H1 (cell line): ENCODE measurements around the gene FRMPD4. TPM values are rescaled to one million over a fixed set of nuclear protein-coding genes. Genes with fewer than 3 reads are reported as not detected.

Source experiments
- BCL11A ChIP-seq, 2 experiments: IDR thresholded peaks; one replicate each; pipeline ENCODE4 v1.6.1; 2011; ENCODE audit warnings: low read depth in 2 of 2, low read length in 2 of 2, mild to moderate bottlenecking in 2 of 2
- CBX5 ChIP-seq: fragments of 300-800, 300-1000 bp; sonication (generic); IDR thresholded peaks from 2 replicates; pipeline ENCODE4 v1.7.1; 2016; ENCODE audit warnings: antibody characterized with exemption, low read length, low read depth
- RFX5 ChIP-seq: IDR thresholded peaks from 2 replicates; pipeline ENCODE4 v1.6.1; 2011; ENCODE audit warnings: low read depth, low read length, improper control_type of control experiment, borderline replicate concordance
- SRF ChIP-seq: IDR thresholded peaks from 2 replicates; pipeline ENCODE4 v1.6.1; 2011; ENCODE audit warnings: mild to moderate bottlenecking, low read depth, low read length, moderate library complexity
- TEAD4 ChIP-seq: IDR thresholded peaks from 2 replicates; pipeline ENCODE4 v1.6.1; 2012; ENCODE audit warnings: low read depth, low read length, inconsistent platforms, mixed read lengths
- polyA plus RNA-seq, 7 experiments: library from polyadenylated mRNA; depleted of rRNA in 3 of 7; stranded (reverse) in 5 of 7; unstranded in 2 of 7; fragments of >200 nt in 5 of 7; fragments of 200-250 nt in 2 of 7; gene quantifications; 1 replicate in 5 of 7; 2 replicates in 1 of 7; 4 replicates in 1 of 7; pipeline versions ENCODE4 v1.2.1 to v1.2.3, GENCODE V29; 2011 to 2013; ENCODE audit warnings: missing spikeins in 2 of 7, mixed read lengths in 2 of 7
- total RNA-seq: library from RNA; stranded (reverse); fragmentation: NEBNext Ultra II Directional; extraction: Animal tissue kit (Norgen Biotek cat#: 25700); gene quantifications from 2 replicates; pipeline ENCODE4 v1.2.1, GENCODE V29; 2021

The FRMPD4 gene
- total and polyA plus RNA-seq, 2 of the 8 experiments (the other 6 are each of a cell fraction or from before 2014, with no cell fraction given), result 0.02 to 0.37 TPM

DNA sequence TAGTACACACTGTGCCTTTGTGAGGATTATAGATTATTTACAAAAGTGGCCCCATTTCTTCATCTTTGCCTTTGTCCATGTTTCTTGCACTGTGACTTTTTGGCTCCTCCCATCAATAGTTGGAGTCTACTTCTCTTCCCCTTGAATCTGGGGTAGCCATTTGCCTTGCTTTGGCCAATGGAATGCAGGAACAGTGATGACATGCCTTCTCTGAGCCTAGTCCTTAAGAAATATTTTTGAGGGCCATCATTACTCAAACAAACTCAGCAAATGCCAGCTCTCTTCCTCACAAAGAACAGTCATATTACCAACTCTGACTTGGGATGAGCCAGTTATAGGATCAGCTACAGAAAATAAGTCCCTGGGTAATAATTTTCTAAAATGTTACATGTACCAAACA lies 189.6 kb downstream of the FRMPD4 start (continued):
- no peak for TF ChIP-seq CBX5
- no peak for TF ChIP-seq BCL11A (IDR thresholded peaks at IDR 0.05; ENCODE audit: low read depth in 2 of 2, low read length in 2 of 2)
- TF ChIP-seq SRF, result no peak
- TF ChIP-seq RFX5, result no peak
- TF ChIP-seq TEAD4, result no peak
